HG03025 (cell line): ENCODE data around the gene BCAS3.

Experiments used
- ATAC-seq: cut with Tn5 transposase; IDR thresholded peaks from one replicate; pipeline ENCODE4 v1.9.1; 2021; ENCODE audit warnings: mild to moderate bottlenecking, moderate library complexity; ENCODE audit not compliant: unreplicated experiment, low FRiP score

The BCAS3 gene

GRCh38 chr17:61260071-61260797 is 582.6 kb downstream of the BCAS3 start:
- ATAC-seq, result no peak

GRCh38 chr17:61261001-61261637 is 583.5 kb downstream of the BCAS3 start:
- no peak for ATAC-seq

GRCh38 chr17:61265397-61265796 is 587.7 kb downstream of the BCAS3 start:
- ATAC-seq, result no peak

- ATAC-seq, result no peak
These were observed 590.2 kb downstream of the BCAS3 start for GRCh38 chr17:61267847-61268246.

GRCh38 chr17:61275395-61275794 is 597.7 kb downstream of the BCAS3 start:
- ATAC-seq, result no peak

GRCh38 chr17:61276806-61277205 is 599.2 kb downstream of the BCAS3 start:
- ATAC-seq, result no peak

GRCh38 chr17:61279476-61280145 is 602.0 kb downstream of the BCAS3 start:
- no peak for ATAC-seq

GRCh38 chr17:61280338-61280737 is 602.7 kb downstream of the BCAS3 start:
- ATAC-seq, result no peak

- ATAC-seq, result no peak
These were observed 603.2 kb downstream of the BCAS3 start for GRCh38 chr17:61280851-61281250.

GRCh38 chr17:61282377-61282776 is 604.7 kb downstream of the BCAS3 start:
- ATAC-seq, result no peak

GRCh38 chr17:61283043-61283442 is 605.4 kb downstream of the BCAS3 start:
- ATAC-seq, result no peak

GRCh38 chr17:61284174-61284573 is 606.5 kb downstream of the BCAS3 start:
- no peak for ATAC-seq

GRCh38 chr17:61284746-61285145 is 607.1 kb downstream of the BCAS3 start:
- no peak for ATAC-seq

- ATAC-seq, result no peak
These were observed 608.1 kb downstream of the BCAS3 start for GRCh38 chr17:61285526-61286320.

GRCh38 chr17:61286449-61286848 is 608.8 kb downstream of the BCAS3 start:
- ATAC-seq, result no peak

GRCh38 chr17:61289408-61290385 is 612.0 kb downstream of the BCAS3 start:
- no peak for ATAC-seq

- ATAC-seq, result no peak
These were observed 614.0 kb downstream of the BCAS3 start for GRCh38 chr17:61291451-61292285.

GRCh38 chr17:61294286-61294685 is 616.6 kb downstream of the BCAS3 start:
- no peak for ATAC-seq

- no peak for ATAC-seq
These were observed 617.1 kb downstream of the BCAS3 start for GRCh38 chr17:61294777-61295176.
